GM18858 (cell line): Measurements from ENCODE around the gene VSIR.
A peak's percentile ranks its signal among the peaks of the same experiment; 100 is the strongest.

Experiments used
- ATAC-seq: cut with Tn5 transposase; IDR thresholded peaks from one replicate; pipeline ENCODE4 v1.9.1; 2021; ENCODE audit not compliant: unreplicated experiment

The VSIR gene

DNA sequence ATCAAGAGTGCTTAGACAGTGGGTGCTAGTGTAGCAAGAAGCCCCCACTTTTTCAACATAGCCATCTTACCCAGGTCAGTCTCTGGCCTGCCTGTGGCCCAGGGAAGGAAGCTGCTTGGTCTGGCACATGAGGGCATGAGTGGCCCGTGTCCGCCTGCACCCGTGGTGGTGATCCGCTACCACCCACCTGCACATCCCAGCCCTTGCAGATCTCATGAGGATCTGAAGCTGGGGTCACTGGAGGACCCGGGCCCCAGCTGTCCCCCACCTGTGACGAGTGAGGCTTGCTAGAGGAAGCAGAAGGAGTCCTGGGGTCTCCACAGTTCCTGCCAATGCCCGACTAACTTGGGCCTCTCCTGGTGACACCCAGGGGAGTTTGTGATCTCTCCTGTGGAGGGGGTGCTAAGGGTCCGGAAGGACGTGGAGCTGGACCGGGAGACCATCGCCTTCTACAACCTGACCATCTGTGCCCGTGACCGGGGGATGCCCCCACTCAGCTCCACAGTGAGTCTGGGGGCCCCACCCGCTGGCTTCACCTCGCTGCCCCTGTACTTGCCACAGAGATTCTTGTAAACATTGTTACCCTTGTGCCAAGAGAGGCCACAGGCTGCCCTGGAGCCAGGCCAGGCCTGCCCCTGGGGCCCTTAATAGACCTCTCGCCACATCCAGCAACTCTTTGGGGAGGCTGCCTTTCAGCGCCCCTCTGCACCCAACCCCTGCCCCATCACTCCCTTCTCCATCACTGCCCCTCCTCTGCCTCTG lies 10.8 kb upstream of the VSIR start:
- ATAC-seq, result no peak

DNA sequence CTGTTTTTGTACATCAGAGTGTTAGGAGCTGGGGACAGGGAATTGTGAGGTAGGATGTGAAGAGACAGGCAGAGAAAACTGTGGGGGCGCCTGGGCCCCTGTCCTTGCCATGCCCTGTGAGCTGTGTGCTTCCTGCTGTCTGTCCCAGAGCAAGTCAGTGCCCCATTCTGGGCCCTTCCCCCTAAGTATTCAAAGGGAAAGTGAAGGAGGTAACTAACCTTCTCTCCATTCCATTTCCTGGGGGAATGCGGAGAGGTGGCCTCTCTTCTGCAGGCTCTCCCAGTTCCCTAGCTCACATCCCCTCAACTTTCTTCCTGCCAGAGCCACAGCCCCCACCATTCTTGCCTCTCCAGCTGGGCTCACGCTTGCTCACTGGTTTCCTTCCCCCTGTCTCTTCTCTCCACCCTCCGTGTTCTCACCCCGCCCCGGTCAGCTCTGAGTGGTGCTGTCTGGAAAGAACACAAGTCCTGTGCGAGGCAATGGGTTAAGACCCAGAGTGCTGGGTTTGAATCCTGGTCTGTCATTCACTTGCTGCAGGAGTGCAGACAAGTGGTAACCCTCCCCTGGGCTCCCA lies 9.7 kb upstream of the VSIR start:
- no peak for ATAC-seq

DNA sequence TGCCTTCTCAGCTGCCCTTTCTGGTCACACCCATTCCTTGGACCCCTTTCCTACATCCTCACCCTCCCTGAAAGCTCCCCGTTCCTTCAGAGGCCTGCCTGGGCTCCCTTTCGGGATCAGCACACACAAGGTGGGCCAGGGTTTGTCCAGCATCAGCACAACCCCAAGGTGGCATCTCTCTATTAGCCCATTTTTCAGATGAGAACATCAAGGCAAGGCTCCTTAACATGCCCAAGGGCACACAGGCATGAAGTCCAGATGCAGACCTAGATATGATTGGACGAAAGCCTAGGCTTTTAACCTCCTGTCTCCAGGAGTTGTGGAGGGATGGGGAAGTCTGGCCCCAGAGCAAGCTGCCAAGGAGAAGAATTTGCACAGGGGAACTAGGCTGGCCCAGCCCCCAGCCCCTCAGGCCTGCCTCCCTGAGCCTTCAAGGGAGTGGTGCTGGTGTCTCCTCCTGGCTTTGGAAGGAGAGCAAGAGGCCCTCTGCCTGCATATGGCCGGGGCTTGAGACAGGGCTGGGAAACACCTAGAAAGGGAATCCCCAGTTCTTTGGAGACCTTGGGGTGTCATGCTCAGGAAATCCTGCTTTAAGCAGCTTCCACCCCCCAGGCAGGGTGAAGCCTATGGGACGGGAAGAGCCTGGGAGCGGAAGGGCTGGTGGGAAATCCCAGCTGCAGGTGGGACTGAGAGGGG lies 9.0 kb upstream of the VSIR start:
- no peak for ATAC-seq

DNA sequence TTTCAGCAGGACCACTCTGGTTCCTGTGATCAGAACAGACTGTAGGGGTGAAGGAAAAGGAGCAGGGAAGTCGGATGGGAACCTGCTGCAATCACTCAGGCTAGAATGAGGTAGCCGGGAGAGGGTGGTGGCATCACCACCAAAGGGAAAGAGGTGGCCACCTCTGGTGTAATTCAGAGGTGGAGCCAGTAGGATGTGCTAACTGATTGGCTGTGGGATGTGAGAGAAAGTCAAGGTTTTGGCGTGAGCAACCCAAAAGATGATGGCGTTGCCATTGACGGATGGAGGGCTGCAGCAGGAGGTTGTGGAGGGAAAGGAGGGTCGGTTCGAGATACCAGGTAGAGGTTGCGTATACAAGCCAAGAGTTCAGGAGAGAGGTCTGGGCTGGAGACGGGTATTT lies 7.4 kb upstream of the VSIR start:
- no peak for ATAC-seq

DNA sequence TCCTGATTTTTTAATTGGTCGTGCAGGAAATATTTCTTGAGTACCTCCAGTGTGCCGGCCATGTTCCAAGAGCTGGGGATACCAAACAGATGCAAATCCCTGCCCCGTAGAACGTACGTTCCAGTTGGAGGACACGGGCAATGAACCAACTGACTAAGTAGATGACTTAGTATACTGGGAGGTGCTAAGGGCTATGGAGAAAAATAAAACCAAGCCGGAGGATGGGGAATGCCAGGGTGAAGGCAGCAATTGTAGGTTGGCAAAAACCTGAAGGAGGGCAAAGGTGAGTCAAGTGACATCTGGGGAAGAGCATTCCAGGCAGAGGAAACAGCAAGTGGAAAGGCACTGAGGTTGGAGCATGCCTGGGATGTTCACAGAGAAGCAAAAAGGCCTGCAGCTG lies 6.8 kb upstream of the VSIR start:
- ATAC-seq, result no peak

DNA sequence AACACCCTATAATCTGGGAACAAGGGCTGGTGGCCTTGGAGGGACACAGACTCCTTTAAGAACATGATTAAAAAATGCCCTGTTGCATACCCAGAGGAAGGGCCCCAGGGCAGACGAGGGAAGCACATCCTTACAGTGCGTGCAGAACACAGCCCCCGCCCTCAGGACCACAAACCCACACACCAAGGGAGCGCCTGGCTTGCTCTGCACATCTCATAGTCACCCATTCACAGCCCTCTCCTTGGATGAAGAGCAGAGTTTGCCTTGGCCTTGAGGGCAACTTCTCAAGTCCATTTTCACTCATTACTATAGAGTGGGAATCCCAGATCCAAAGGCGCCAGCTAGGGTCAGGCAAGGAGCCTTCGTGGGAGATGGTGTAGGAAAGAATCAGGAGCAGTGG lies 6.3 kb upstream of the VSIR start:
- ATAC-seq, result no peak

DNA sequence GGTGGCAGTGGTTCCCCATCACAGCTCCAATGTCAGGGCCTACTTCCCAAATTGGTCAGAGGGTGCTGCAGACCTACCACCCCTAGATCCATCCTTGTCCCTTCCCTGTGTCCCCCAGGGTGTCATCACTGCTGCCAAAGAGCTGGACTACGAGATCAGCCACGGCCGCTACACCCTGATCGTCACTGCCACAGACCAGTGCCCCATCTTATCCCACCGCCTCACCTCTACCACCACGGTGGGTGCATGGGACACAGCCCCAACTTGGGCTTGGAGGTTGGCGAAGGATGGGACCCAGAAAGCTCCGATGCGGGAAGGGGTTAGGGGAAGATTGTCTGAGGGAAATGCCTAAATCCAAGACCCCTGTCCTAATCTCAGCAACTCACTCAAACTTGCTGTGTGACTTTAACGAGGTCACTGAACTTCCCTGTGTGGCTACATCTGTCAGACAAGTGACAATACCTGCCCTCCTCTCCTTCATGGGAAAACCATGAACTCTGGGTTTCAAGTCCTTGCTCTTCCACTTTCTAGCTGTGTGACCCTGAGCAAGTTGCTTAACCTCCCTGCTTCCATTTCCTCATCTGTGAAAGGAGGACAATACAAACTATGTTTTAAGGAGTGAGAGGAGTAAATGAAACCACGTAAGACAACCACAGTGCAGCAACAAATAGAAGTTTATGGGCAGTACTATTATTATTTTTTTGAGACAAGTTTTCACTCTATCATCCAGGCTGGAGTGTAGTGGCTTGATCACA lies 4.9 kb upstream of the VSIR start:
- ATAC-seq, result no peak

DNA sequence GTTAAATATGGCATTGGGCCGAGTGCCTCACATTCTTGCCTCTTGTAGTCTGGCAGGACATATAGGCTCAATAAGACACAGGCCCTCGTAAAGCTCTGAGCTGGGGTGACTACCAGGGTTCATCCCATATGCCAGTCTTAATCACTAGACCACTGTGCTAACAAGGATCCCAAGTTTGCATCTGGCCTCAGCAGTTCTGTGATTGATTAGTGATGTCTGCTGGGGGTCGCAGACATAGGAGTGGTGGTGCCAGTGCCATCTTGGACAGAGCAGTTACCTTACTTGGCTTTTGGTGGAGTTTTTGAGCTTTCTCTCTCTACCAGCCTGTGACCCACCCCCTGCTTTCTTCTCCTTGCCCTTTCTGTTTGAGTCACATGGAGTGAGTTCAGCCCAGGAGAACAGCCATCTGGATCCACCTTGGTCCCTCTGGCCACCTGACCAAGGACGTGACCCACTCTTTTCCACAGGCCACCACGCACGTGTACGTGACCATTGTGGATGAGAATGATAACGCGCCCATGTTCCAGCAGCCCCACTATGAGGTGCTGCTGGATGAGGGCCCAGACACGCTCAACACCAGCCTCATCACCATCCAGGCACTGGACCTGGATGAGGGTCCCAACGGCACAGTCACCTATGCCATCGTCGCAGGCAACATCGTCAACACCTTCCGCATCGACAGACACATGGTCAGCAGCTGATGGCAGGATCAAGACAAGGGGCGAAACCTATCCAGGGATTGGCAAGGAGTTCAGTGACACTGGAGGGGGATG lies 4.1 kb upstream of the VSIR start:
- ATAC-seq, result no peak

DNA sequence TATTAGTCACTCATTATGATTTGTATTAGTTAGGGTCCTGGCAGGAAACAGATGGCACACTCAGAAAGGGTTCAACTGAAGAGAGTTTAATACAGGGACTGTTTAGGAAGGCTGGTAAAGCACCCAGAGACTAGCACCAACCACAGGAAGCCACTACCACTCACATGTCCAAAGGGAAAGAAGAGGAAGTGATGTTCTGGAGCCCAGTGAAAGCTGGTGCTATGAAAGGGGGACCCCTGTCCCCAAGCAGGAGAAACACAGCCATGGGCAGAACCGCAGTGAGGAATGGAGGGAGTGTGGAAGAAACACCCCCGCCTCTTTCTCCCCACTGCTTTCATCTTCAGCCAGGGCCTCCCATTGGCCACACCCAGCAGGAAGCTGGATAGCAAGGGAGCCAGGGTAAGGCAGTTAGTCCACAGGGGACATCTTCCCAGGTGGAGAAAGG lies 3.2 kb upstream of the VSIR start:
- no peak for ATAC-seq

DNA sequence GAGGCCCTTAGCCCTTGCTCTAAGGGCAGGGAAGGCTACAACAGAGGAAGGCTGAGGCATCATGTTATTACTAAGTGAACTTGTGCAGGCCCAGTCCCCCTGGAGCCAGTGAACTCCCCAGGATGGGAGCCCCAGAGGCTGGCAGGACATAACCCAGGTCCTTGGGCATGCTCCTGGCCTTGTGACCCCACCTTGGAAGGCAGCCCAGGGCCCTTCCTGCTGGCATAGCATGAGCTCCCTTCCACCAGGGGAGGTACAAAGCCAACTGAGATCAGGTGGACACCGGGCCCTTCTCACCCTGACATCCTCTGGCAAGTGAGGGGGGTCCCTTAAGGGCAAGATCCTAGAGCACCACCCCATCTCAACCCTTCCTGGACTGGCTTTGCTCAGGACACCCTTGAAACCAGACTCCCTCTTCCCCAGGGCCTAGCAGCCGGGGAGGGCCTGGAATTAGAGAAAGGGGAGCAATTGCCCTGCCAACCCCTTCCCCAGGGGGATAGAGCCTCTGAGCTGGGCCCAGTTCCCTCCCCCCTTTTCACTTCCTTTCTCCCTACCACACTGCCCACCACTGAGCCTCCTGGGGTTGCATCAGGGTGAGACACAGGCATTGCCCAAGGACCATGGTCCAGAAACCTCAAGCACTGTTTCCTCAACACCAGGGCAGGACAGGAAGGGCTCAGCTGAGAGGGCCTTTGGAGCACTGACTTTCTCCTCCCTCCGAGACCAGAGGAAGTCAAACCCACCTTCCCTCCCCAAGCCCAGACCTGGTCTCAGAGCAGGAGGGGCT lies 1.8 kb upstream of the VSIR start:
- no peak for ATAC-seq

DNA sequence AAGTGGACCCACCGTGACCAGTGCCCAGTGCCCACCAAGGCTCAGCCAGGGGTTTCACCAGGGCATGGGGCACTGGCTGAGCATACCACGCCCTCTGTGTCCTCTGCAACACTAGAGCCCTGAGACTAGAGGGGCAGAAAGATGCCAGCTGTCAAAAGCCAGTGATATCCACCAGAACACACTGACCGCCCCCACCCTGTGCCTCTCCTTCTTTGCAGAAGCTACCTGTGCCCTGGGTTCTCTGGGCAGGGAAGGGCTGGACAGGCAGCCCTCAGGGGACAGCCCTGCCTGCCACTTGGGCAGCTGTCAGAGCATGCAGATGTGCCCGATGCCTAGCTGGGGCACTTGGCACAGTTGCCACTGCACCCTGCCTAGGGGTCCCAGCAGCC lies 494 bp downstream of the VSIR start:
- no peak for ATAC-seq

DNA sequence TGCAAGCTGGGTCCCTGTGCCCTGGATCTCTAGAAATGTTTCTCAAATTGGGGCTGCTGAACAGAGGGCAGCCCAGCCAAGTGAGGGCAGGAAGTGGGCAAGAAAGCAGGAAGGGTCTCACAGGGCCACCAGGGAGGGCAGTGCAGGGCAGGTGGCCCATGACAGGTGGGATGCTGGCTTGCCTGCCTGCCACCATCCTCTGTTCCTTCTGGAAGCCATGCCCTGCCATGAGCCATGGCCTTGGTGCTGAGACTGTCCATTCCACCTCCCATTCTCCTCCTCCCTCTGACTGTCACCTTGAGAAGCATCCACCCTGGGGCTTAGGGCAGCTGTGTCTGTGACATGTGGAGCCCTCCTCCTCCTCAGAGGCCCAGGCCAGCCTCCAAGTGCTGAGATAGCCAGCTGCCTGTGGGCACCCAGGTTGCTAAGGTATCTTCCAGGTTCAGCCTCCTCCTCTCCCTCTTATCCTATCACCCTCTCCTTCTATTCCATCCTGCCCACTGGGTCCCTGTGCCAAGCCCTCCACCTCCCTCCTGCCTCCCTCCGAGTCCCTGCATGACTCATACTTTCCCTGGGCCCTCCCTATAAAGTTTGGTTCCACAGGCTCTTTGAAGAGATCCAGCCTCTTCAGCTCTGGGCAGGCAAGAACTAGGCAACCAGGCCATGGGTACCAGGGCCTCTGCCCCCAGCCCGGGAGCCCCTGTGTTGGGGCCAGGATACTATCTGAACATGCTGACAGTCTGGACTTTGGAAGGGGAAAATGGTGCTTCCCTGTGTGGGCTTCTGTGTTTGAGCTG lies 1.3 kb downstream of the VSIR start:
- no peak for ATAC-seq

DNA sequence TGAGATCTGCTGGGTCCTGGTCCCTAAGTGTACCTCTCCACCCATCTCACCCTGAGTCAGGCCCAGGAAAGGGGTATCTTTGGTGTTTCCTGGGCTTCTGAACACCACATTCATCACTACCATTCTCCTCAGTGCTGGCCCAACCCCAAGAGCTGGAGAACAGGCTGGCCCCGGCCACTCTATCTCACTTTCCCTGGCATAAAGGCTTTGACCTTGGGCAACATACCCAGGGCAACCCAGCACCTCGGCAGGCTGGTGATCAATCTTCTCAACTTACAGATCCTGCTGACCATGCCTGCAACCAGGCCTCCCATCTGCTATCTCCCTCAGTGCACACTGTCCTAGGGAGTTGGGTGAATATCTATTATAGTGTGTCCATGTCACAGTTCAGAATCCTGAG lies 2.1 kb downstream of the VSIR start:
- no peak for ATAC-seq

DNA sequence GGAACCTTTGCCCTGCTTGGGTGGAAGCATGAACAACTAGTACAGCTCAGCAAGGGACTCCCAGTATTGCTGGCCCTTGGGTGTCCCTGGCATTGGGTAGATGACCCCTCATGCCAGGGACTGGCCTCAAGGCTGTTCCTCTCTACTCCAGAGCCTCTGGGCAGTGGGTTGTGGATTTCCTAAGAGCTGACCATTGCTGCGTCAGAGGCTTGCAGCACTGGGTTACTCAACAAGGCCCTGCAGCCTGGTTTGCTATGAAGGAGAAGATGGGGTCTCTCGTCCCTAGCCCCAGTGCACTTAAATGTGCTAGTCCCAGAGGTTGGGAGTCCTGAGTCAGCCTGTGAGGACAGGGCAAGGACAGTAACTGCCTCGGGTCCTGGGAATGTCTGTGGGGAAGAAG lies 2.5 kb downstream of the VSIR start:
- ATAC-seq, result no peak

DNA sequence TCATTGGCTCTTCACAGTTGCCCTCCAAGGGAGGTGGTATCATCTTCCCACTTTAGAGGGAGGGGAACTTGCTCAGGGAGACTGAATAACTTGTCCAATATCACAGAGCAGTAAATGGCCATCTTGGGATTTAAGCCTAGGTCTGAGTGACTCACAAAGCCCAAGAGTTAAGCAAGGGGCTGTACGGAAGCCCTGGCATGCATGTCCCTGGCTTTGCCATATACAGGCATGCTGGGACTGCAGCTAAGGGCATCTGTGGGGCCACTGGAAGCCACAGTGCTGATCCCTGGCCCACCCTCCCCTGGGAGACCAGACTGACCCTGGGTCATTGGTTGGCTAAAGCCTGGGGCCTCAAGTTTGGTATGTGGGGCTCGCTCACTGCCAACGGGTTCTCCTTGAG lies 3.1 kb downstream of the VSIR start:
- no peak for ATAC-seq

DNA sequence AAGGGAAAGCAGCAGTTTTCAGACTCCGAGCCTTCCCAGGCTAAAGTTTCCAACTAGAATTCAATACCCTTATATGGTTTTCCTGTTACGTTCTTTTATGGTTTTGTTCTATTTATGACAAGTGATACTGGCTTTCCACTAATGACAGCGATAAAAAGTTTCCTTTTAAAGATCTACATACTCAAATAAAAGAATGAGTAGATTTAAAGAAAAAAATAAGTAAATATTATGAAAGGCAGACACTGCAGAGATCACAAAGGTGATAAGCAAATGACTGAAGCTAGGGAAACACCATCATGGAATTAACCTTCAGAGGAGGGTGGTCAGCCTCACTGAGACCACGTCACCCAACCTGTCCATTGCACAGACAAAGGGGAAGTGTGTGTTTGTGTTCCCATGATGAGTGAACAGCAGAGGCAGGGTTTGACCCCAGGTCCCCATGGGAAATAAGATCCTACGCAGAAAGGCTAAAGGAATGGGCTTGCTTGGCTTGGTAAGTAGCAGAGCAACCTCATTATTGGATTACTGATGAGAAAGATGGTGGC lies 4.0 kb downstream of the VSIR start:
- peak; percentile 25 for ATAC-seq

DNA sequence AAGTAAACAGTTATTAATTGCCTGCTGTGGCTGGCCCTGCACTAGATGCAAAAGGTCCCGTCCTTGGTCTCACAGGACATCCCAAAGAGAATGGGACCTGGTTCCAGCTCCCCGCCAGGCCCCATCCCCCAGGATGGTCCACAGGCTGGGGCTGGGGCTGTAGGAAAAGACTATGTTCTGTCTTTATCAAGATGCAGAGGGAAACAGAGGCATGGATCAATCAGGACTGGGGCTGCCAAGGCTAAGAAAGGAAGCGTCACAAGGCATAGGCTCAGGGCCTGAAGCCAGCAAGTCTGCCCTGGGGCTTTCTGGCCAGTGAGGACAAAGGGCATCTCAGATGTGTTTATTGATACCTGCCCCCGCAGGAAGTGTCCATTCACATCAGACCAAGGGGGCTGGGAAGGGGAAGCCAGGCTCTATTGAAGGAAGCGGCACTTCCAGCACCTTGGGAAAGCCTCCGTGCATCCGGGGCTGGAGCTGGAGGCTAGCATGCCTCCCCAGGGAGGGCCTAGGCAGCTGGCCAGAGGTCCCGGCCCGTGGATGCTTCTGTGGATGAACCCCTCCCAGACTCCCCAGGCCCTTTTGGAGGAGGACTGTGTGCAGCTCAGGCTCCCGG lies 5.8 kb downstream of the VSIR start:
- no peak for ATAC-seq

DNA sequence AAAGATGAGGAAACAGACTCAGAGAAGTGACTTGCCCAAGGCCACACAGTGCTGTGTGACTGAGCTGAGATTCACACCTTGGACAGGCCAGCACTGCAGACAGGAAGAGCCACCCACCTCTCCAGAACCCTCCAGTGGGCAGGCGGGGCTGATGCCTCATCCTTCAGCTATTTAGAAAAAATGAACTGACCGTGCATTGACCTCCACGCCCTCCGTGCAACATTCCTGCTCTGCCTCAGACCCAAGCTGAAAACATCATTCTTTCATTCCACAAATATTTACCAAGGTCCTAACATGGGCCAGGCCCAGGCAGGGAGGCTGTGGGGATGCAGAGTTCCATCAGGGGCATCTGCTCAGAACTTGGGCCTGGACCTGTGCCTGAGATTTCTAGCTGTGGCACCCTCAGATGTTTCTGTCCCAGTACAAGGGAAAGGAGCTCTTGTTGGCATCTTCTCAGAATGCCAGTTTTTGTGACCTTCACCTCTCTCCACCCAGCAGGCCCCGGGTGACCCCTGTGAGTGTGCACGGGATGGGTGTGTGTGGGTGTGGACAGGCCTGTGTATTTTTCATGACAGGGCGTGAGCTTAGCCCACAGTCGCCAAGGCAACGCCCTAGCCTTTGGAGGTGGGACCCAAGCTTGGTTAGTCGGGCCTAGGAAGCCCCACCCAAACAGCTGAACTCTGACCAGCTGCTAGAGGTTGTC lies 6.5 kb downstream of the VSIR start:
- ATAC-seq, result no peak
